DOHH2 (cell line): ENCODE results near the gene GABRR2.

ENCODE experiments used
- EZH2phosphoT487 ChIP-seq: fragments of 200-600 bp; sonication (generic); IDR thresholded peaks from 2 replicates; pipeline ENCODE4 v1.6.1; 2017; ENCODE audit warnings: borderline replicate concordance, mild to moderate bottlenecking, antibody characterized with exemption, low read length, moderate library complexity, mixed read lengths
- TF ChIP-seq, protein P1 (sequence below): fragments of 200-600 bp; sonication (generic); IDR thresholded peaks from one replicate; pipeline ENCODE4 v1.5.1; 2014; ENCODE audit warnings: antibody characterized with exemption, mild to moderate bottlenecking, low read depth, low read length; ENCODE audit not compliant: poor library complexity, severe bottlenecking

DNA sequence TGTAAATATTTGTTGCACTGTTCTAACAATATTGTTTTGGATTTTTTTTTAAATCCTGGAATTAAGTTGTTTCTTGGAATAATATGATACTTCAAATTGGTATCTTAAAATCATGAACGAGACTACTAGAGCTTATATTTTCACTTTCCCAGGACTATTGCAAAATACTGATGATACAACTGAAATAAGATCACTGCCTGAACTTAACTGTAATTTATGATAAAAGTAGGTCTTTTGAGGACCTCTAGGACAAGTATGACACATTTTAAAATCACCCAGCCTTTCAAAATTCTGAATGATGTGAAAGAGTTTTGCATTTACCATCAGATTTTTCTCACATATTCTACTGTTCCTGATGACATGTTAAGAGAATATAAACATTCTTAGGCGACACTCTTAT, 46.1 kb upstream of the GABRR2 start:
- TF ChIP-seq, protein P1, sequence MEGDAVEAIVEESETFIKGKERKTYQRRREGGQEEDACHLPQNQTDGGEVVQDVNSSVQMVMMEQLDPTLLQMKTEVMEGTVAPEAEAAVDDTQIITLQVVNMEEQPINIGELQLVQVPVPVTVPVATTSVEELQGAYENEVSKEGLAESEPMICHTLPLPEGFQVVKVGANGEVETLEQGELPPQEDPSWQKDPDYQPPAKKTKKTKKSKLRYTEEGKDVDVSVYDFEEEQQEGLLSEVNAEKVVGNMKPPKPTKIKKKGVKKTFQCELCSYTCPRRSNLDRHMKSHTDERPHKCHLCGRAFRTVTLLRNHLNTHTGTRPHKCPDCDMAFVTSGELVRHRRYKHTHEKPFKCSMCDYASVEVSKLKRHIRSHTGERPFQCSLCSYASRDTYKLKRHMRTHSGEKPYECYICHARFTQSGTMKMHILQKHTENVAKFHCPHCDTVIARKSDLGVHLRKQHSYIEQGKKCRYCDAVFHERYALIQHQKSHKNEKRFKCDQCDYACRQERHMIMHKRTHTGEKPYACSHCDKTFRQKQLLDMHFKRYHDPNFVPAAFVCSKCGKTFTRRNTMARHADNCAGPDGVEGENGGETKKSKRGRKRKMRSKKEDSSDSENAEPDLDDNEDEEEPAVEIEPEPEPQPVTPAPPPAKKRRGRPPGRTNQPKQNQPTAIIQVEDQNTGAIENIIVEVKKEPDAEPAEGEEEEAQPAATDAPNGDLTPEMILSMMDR: no peak
- no peak for TF ChIP-seq EZH2phosphoT487
